Measurements from ENCODE around the gene FRMPD4. TPM values are rescaled to one million over a fixed set of nuclear protein-coding genes. Genes with fewer than 3 reads are reported as not detected.

FRMPD4 gene
- total and polyA plus RNA-seq, 8 donors, result 0.45 to 0.86 (median 0.68) TPM; not detected in 2

DNA sequence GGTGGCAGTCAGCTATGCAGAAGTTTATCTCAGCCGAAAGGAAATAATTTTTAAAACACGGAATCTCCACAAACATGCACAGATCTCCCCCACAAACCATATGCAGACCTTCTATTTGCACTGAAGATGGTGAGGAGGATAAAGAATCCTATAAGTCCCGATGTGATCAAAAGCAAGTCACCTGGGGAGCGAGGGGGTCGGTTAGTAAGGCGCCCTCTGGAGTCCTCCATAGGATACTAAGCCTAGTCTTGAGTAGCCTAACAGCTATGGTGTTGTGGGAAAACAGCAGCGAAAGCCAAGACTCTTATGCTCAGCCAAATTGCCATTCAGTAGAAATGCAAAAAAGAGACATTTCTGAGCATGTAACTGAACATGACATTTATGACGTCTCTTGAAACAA lies 210.9 kb downstream of the FRMPD4 start:
- H3K36me3 ChIP-seq, result no peaks in the 10 kb centered on the region
- TF ChIP-seq, protein P1, sequence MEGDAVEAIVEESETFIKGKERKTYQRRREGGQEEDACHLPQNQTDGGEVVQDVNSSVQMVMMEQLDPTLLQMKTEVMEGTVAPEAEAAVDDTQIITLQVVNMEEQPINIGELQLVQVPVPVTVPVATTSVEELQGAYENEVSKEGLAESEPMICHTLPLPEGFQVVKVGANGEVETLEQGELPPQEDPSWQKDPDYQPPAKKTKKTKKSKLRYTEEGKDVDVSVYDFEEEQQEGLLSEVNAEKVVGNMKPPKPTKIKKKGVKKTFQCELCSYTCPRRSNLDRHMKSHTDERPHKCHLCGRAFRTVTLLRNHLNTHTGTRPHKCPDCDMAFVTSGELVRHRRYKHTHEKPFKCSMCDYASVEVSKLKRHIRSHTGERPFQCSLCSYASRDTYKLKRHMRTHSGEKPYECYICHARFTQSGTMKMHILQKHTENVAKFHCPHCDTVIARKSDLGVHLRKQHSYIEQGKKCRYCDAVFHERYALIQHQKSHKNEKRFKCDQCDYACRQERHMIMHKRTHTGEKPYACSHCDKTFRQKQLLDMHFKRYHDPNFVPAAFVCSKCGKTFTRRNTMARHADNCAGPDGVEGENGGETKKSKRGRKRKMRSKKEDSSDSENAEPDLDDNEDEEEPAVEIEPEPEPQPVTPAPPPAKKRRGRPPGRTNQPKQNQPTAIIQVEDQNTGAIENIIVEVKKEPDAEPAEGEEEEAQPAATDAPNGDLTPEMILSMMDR (IDR thresholded peaks at IDR 0.05), result no peak
- no peak for DNase-seq
- H3K27ac ChIP-seq, result no peak overlapping the region
- ATAC-seq, result no peak
- H3K4me1 ChIP-seq, result no peaks in the 10 kb centered on the region
- no peaks in the 10 kb centered on the region for H3K27me3 ChIP-seq
- intact Hi-C loops (cut with DNase I), result no loop called here
- H3K4me3 ChIP-seq, result no peak overlapping the region
- no peaks in the 10 kb centered on the region for H3K9me3 ChIP-seq

DNA sequence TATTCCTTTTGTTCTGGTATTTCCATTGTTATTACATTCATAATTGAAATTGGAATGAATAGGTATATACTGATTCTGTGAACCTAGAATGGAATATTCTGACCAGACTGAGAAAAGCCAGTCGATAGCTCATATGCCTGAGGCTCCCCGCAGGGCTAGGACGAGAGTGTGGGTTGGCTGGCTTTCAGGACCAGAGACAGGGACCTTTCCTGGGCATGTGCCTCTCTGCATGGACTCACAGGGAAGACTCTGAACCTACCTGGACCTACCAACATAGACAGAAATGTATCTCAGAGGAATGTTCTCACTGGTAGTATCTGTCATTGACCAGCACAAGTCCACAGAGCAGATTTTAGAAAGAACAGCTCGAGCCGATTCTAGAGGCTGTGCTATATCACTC lies 214.6 kb downstream of the FRMPD4 start:
- DNase-seq, result no peak
- Histone ChIP-seq H3K9me3 (no peaks in the 10 kb centered on the region), H3K36me3 (no peaks in the 10 kb centered on the region), H3K4me3 (no peak overlapping the region), H3K27me3 (no peaks in the 10 kb centered on the region), H3K4me1 (no peaks in the 10 kb centered on the region), H3K27ac (no peak overlapping the region)
- no peak for ATAC-seq
- TF ChIP-seq, protein P1 (IDR thresholded peaks at IDR 0.05), result no peak
- intact Hi-C loops (cut with DNase I), result no loop called here

DNA sequence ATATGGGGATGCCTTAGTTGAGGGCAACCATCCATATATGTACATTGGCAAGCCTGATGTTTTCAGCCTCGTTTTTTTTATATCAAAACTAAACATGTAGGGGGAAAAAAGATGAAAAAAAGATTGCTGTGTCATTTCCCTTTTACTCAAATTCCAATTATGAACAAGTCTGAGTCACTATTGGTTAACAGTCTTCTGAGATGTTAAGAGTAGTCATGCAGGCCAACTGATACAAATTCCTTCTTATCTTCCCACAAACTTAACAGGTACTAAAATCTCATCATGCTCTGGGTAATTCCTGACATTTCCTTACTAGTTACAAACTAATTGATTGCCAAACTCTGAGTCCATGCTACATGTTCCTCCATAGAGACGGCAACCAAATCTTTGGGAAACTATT lies 222.1 kb downstream of the FRMPD4 start:
- Histone ChIP-seq H3K27me3 (no peaks in the 10 kb centered on the region), H3K36me3 (no peaks in the 10 kb centered on the region), H3K9me3 (no peaks in the 10 kb centered on the region), H3K27ac (no peak overlapping the region), H3K4me3 (no peak overlapping the region), H3K4me1 (no peaks in the 10 kb centered on the region)
- DNase-seq (no peak), ATAC-seq (no peak)
- TF ChIP-seq, protein P1 (IDR thresholded peaks at IDR 0.05), result no peak
- intact Hi-C loops (cut with DNase I), result no loop called here

DNA sequence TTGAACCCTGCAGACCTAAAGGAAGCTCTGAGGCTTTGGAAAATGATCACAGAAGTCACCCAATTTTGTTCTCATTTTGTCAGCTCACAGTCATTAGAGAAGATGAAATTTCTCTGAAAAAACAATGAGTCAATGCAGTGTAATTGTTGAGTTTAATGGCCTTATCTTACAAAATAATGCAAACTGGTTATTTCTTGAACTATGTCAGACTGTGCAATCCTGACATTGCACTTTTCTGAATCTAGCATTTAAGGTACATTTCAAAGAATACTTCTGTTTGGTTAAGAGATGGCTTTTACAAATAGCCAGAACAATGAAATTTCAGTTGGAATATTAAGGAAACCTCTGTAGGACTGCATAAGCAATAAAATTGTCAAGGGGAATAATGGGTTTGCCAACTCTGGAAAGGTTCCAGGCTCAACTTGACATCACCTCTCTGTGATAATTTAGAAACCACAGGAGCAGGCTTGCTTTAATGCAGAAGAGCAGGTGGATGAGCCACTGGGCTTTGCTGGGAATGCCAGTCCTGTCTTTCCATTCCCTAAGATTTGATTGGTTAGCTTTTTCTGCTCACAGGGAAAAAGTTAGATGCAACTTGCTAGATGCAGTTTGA lies 222.8 kb downstream of the FRMPD4 start:
- Histone ChIP-seq H3K4me3 (no peak overlapping the region), H3K27me3 (no peaks in the 10 kb centered on the region), H3K4me1 (no peaks in the 10 kb centered on the region), H3K36me3 (no peaks in the 10 kb centered on the region), H3K9me3 (no peaks in the 10 kb centered on the region), H3K27ac (no peak overlapping the region)
- intact Hi-C loops (cut with DNase I), result no loop called here
- no peak for ATAC-seq
- no peak for DNase-seq
- TF ChIP-seq, protein P1 (IDR thresholded peaks at IDR 0.05), result no peak

DNA sequence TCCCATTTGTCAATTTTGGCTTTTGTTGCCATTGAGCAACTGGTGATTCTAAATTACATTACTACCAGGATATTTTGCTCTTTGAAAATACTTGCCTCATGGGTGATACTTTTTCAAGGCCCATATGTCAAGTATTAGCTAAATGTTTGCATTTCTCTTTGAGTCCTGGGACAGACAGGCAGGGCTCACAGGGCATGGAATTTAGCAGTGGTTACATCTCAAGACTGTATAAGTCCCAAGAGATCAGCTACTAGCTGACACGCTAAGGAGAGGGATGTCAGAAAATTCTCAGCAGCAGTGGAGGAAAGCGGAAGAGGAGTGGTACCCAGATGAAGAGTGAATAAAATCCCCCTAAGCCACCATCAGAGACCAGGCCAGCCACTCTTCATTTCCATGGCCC lies 224.9 kb downstream of the FRMPD4 start:
- TF ChIP-seq, protein P1 (IDR thresholded peaks at IDR 0.05), result no peak
- H3K4me1 ChIP-seq, result no peaks in the 10 kb centered on the region
- intact Hi-C loops (cut with DNase I), result no loop called here
- no peak overlapping the region for H3K4me3 ChIP-seq
- ATAC-seq, result no peak
- no peaks in the 10 kb centered on the region for H3K36me3 ChIP-seq
- no peak overlapping the region for H3K27ac ChIP-seq
- DNase-seq, result no peak
- no peaks in the 10 kb centered on the region for H3K27me3 ChIP-seq
- no peaks in the 10 kb centered on the region for H3K9me3 ChIP-seq
